GM08714 (cell line): Measurements from ENCODE around the gene IER5.
A peak's percentile ranks its signal among the peaks of the same experiment; 100 is the strongest.

Experiments
- H3K4me3 ChIP-seq: fragments of 200-500 bp; sonication (Bioruptor generic); 2 replicates; pipeline ENCODE4 v1.5.1; 2014; ENCODE audit warnings: mild to moderate bottlenecking, low read length, inconsistent platforms
- ZNF274 ChIP-seq: IDR thresholded peaks from 2 replicates; pipeline ENCODE4 v1.6.1; 2012; ENCODE audit warnings: mild to moderate bottlenecking, low read depth, low read length

IER5 gene

DNA sequence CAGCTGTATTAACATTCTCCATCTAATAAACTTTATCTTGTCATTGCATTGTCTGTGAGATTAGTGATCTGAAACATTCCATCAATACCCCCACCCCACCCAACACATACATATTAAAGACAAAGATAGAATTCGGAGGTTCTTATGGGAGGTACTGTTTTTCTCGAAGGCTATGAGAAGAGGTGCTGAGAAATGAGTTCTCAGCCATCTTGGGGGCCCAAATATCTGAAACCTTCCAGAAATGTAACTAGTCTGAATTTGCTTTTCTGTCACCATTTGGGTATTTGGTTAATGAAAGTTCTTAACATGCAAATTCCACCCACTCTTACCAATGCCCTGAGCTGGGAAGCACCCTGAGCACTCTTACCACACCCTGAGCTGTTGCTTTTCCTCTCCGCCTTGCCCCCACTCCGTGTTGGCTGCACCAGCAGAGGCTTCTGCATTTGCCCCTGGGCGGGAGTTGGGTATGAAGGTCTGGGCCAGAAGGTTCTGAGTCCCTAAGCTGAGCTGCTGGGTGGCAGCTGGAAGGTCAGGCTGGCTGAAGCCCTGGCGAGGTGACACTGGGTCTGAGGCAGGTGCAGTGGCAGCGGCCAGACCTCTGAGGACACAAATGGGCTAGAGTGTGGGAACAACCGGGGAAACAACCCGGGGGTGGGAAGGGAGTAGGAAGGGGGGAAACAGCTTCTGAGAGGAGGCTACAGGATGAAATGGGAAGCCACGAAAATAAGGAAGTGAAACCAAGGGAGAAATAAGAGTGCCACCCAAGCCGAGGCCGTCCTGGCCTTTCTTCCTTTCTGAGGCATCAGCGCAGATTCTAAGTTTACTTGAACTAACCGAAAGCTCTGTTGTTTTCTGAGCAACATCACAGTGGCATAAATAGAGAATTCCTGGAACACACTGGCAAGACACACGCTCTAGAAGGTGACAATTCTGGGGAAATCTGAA, 26.3 kb upstream of the IER5 start:
- peak overlapping the region; percentile 32; the same call in 1 of the 2 replicates for H3K4me3 ChIP-seq
- TF ChIP-seq ZNF274 = no peak

- TF ChIP-seq ZNF274 = no peak
- H3K4me3 ChIP-seq = peak overlapping the region; percentile 32; the same call in 1 of the 2 replicates
Measured at GRCh38 chr1:181062836-181063428, 25.6 kb upstream of the IER5 start.

- no peak for TF ChIP-seq ZNF274
- no peak overlapping the region for H3K4me3 ChIP-seq
Measured at GRCh38 chr1:181064011-181064623, 24.4 kb upstream of the IER5 start.

GRCh38 chr1:181064702-181065101, 23.8 kb upstream of the IER5 start:
- no peak overlapping the region for H3K4me3 ChIP-seq
- TF ChIP-seq ZNF274 = no peak

- no peak overlapping the region for H3K4me3 ChIP-seq
Measured at GRCh38 chr1:181073638-181074037, 14.9 kb upstream of the IER5 start.

DNA sequence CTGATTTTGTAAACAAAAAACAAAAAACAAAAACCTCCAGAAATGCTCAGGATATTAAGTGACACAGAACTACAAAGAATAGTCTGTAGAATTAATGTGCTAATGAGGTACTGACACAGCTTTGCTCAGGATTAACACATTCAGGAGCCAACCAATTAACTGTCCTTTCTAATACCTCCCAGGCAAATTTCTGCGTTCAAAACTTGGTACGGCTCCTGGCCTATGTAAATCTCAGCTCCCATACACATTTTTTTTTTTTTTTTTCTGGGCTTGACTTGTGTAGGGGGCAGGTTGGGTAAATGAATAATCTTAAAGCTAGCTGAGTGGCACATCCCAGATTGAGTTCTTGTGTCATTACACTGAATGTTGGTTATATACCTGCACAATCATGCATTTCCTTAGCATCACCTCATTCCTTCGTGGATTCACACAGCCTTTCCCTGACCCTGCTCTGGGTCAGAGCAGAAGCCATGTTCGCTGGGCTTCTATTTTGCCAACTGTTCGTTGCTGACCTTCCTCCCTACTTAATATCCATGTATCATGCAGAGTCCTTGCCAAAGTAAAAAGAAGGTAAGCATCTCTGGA, 12.6 kb upstream of the IER5 start:
- H3K4me3 ChIP-seq = no peak overlapping the region
- TF ChIP-seq ZNF274 = no peak

More at GRCh38 chr1:181073638-181074037, 14.9 kb upstream of the IER5 start:
- no peak for TF ChIP-seq ZNF274

DNA sequence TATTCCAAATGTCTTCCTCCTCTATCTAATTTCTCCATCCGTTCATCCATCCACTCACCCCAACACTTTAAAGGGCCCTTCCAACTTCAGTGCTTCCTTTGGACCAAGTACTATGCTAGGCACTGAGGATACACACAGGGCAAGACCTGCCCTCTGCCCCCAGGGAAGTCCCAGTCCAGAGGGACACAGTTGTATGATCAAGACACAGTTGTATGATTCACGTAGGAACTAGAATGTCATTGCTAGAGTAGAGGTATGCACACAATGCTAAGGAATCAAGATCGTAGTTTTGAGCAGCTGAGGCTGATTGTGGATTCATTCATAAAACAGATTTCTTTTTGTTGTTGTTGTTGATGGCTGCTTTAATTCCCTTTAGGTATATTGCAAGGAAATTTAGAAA, 11.6 kb upstream of the IER5 start:
- no peak for TF ChIP-seq ZNF274
- no peak overlapping the region for H3K4me3 ChIP-seq

DNA sequence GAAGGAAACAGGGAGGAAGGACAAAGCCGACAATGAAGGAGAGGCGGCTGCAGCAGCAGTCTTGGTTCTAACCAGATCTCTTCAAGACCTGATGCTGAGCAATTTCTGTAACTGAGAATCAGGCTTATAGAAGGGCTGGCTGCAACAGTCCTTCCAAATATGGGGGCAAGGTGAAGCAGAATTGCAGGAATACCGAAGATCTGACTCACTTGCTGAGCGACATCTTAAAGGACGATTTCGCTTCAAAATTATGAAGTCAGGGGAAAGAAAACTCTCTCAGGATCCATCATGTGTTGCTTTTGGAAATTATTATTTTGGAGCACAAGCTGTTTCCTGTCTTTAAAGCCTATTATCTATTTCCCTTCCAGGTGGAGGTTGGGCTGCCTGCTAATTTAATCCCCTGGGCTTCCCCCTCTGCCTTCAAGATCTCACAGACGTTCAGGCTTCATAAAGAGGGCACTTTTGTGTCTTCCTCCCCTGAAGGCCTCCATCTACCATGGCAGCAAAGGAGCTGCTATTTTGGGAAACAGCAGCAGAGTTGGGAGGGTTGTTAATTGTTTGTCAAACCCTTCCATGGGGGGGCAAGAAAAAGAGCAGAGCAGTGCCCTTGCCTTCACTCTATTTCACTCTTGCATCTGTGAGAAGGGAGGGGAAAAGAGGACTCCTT, 10.8 kb upstream of the IER5 start:
- no peak overlapping the region; the same call in 1 of the 2 replicates for H3K4me3 ChIP-seq
- TF ChIP-seq ZNF274 = no peak

DNA sequence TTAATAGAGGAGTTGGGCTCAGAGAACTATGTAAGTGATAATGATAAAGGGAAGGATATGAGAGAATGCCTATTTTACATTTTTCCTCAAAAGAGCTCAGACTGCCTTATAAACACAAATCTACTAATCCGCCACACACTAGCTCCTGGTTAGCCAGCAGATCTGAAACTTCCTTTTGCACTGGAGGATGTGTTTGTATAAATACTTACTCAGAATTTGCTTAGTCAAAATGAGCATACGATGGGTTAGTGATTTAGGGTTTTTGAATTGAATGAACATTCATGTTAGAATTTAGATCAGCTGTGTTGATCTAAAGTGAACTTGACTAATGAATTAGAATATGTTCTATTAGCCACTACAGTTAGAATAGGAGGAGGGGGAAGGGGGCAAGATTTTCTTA, 9.1 kb upstream of the IER5 start:
- TF ChIP-seq ZNF274 = no peak
- no peak overlapping the region for H3K4me3 ChIP-seq

DNA sequence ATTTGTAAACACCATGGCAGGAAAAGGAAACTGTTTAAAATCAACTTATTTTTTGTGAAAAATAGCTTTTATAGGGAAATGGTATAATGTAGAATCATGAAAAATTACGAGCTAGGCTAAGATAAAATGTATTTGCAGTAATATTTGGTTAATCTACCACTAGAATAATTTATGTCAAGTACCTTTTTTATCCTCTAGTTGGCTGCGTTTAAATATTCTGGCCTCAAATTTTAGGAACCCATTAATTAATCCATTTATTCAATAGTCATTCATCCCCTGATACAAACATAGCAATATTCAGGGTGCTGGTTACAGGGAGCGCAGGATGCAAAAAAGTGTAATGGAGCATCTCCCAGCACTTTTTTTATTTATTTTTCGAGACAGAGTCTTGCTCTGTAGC, 8.6 kb upstream of the IER5 start:
- no peak overlapping the region for H3K4me3 ChIP-seq
- TF ChIP-seq ZNF274 = no peak

GRCh38 chr1:181080556-181080955, 7.9 kb upstream of the IER5 start:
- TF ChIP-seq ZNF274 = no peak
- no peak overlapping the region for H3K4me3 ChIP-seq

DNA sequence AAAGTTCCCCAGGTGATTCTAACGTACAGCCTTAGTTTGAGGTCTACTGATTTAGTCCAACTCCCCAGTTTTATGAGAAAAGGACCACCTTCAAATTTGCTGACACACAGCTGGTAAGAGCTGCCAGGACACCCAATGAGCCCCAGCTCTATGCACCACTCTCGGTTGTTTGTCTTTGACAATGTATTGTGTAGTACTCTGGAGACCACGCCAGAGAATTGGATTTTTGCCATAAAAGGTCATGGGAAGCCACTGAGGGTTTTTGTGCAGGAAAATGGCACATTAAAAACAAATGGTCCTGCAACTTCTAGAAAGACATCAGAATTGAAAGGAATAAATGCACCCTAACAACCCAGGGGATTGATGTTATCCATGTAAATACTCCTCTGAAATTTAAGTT, 7.1 kb upstream of the IER5 start:
- TF ChIP-seq ZNF274 = no peak
- H3K4me3 ChIP-seq = no peak overlapping the region

DNA sequence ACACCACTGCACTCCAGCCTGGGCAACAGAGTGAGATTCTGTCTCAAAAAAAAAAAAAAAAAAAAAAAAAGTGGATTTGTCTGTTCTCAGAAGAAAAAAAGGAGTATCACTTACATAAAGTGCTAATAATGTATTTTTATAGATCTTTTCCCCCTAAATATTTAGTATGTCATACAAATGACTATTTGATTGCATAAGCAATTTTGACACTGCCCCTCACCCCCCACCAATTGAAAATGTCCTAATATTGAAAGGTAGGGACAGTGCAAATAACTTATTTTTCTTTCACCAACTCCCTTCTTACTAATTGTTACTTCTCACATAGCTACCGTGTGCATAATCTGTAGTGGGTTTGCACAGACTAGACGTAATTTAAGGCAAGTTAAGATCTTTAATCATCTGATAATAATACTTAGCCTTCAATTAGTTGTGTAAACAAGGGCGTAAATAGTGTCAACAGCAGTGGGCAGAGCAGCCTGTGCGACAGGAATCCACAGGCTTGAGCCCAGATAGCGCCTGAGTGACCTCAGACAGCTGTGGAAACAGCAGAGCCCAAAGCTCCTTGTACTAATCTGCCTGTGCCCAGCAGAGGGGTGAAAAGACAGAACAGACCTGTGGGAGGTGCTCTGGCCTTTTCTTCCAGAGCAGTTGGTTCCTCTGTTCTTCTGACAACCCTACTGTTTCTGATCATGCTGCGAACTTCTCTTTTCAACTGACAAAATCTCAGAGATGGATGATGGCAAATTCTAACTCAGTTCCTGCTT, 4.5 kb upstream of the IER5 start:
- TF ChIP-seq ZNF274 = no peak
- H3K4me3 ChIP-seq = no peak overlapping the region

DNA sequence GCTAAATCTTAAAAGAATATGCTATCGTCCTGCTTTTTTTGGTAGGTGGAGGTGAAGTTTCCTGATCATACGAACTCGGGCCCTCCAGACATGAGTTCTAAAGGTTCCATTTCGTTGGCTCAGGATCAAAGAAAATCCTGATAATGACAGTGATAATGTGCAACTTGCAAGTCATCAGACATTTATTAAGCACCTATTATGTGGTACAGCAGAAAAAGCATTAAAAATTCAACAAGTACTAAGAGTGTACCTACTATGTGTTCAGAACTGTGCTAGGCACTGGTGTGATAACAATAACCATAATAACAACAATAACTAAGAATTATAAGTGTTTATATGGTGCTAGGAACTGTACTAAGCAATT, 3.9 kb upstream of the IER5 start:
- no peak overlapping the region for H3K4me3 ChIP-seq
- no peak for TF ChIP-seq ZNF274
